ENCODE results near the gene PBX2. TPM values are rescaled to one million over a fixed set of nuclear protein-coding genes. Genes with fewer than 3 reads are reported as not detected.

The PBX2 gene
- total RNA-seq, 1 donor from 2014 or later, result 50.1 TPM

DNA sequence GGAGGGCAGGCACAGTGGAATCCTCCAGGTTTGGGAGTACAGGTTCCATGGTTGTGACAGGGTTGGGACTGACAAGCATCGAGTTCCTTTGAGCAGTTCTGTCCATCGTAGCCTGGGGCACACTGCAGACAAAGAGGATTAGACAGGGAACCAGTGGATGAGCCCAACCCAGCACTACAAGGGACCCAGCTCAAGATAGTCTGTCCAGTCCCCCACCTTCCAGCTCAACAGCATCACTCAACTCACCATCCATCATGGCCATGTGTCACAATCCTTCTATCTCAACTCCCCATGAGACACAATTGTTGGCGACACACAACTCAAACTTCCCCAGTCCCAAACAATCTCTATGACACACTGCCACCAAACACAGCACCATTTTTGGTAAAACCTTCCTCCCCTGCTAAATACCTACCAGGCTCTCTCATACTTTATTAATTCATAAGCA lies 14.3 kb upstream of the PBX2 start:
- H3K36me3 ChIP-seq (ENCODE audit: control insufficient read depth in 3 of 3, insufficient read depth in 3 of 3, low read length in 3 of 3), result no peaks in the 10 kb centered on the region

DNA sequence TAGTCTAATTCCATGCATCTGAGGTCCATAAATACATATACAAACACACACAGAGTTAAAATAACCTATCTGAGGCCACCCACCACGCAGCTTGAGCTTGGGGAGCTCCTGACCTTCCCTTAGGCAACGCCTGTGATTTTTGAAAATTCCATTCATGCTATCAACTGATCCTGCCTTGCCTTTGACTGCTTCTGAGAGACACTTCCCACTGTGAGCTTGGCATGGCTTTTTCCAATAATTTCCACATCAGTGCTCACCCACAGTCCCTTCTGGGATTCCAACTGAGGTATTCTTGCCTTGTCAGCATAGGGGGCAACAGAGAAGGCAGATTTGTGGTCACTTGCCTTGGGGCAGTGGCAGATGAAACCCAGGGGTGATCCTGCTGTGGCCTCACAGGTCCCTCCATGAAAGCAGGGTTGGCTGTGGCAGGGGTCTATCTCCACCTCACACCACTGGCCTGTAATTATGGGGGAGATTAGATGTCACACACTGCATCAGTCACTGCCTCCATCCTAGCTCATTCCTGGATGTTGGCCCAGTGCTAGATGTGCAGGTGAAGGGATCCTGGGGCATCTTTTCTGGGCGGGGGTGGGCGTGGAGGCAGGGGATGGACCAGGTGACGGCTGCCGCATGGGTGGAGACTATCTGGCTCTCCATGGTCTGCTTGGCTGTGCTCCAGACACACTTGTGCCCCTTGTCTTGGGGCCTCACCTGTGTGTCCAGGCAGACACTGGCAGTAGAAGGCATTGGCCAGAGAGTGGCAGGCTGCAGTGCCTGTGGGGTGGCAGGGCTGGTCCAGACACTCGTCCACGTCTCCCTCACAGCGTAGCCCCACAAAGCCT lies 13.6 kb upstream of the PBX2 start:
- Histone ChIP-seq H3K9ac (ENCODE audit: low read depth in 1 of 3, low read length in 3 of 3) (no peak overlapping the region), H3K4me3 (ENCODE audit: low read length in 3 of 3) (no peak overlapping the region), H3K27me3 (ENCODE audit: control insufficient read depth in 3 of 3, insufficient read depth in 3 of 3, low read length in 3 of 3) (peaks cover 9 to 32% (median 19%) of the 10 kb centered on the region in 3 donors), H3K36me3 (ENCODE audit: control insufficient read depth in 3 of 3, insufficient read depth in 3 of 3, low read length in 3 of 3) (no peaks in the 10 kb centered on the region), H3K9me3 (ENCODE audit: control insufficient read depth in 3 of 3, low read length in 3 of 3) (no peaks in the 10 kb centered on the region), H3K27ac (ENCODE audit: low read depth, low read length) (no peak overlapping the region), H3K4me1 (ENCODE audit: control insufficient read depth in 3 of 3, insufficient read depth in 3 of 3, low read length in 3 of 3) (no peaks in the 10 kb centered on the region)

More for the DNA sequence above, 14.3 kb upstream of the PBX2 start:
- no peaks in the 10 kb centered on the region for H3K4me1 ChIP-seq (ENCODE audit: control insufficient read depth in 3 of 3, insufficient read depth in 3 of 3, low read length in 3 of 3)
- peaks cover 9 to 32% (median 19%) of the 10 kb centered on the region in 3 donors for H3K27me3 ChIP-seq (ENCODE audit: control insufficient read depth in 3 of 3, insufficient read depth in 3 of 3, low read length in 3 of 3)
- H3K9me3 ChIP-seq (ENCODE audit: control insufficient read depth in 3 of 3, low read length in 3 of 3), result no peaks in the 10 kb centered on the region
- no peak overlapping the region for H3K4me3 ChIP-seq (ENCODE audit: low read length in 3 of 3)
- H3K27ac ChIP-seq (ENCODE audit: low read depth, low read length), result no peak overlapping the region
- no peak overlapping the region for H3K9ac ChIP-seq (ENCODE audit: low read depth in 1 of 3, low read length in 3 of 3)

DNA sequence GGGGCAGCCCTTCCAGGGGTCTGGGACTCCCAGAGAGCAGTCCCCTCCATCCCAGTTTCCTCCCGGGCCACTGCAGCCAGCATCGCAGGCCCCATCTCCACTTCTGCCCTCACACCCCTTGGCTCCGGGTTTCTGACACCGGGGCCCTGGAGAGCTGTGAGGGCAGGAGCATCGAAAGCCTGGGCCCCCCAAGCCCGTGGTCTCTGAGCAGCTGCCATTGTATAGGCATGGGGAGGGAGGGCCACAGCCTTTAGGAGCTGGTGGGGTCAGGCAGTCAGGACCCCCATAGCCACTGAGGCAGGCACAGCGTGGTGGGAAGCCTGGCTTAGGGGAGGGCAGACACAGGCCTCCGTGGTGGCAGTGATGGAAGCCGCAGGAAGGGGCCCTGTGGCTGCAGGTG lies 12.2 kb upstream of the PBX2 start:
- no peak overlapping the region for H3K9ac ChIP-seq (ENCODE audit: low read depth in 1 of 3, low read length in 3 of 3)
- H3K27ac ChIP-seq (ENCODE audit: low read depth, low read length), result no peak overlapping the region
- H3K4me3 ChIP-seq (ENCODE audit: low read length in 3 of 3), result no peak overlapping the region
- no peaks in the 10 kb centered on the region for H3K9me3 ChIP-seq (ENCODE audit: control insufficient read depth in 3 of 3, low read length in 3 of 3)
- H3K36me3 ChIP-seq (ENCODE audit: control insufficient read depth in 3 of 3, insufficient read depth in 3 of 3, low read length in 3 of 3), result no peaks in the 10 kb centered on the region
- peaks cover 3 to 5% (median 3%) of the 10 kb centered on the region in 3 donors for H3K4me1 ChIP-seq (ENCODE audit: control insufficient read depth in 3 of 3, insufficient read depth in 3 of 3, low read length in 3 of 3)
- H3K27me3 ChIP-seq (ENCODE audit: control insufficient read depth in 3 of 3, insufficient read depth in 3 of 3, low read length in 3 of 3), result peaks cover 9 to 32% (median 19%) of the 10 kb centered on the region in 3 donors

DNA sequence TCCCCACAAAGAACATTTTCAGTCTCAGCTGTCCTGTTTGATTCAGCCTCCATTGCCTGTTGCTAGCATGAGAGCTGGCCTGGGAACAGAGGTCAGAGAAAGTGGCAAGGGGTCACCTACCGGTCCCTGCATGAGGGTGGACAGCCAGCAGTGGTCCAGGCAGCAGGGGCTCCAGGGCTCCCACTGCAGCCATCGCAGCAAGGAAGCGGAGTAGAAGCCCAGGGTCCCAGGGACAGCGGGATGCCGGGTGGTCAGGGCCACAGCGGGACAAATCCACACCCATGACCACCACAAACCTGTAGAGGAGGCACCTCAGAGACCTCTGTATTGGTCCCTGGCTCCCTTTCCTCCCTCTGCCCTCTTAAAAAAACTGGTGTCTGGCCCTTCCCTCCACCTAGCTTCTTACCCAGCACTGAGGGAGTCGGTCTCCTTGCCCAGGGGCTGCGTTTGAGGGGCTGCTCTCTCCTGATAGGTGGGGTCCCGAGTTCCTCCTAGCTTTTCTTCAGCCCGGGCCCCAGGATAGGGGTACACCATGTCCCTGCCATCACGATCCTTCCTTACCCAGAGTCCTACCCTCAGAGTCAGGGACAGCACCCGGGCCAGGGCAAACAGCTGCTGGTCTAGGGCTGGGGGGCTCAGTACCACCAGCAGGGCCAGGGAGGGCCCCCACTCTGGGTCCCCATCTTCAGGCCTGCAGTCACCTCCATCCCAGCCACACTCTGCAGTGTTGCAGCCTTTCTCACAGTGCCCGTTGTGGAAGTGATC lies 10.9 kb upstream of the PBX2 start:
- Histone ChIP-seq H3K4me3 (ENCODE audit: low read length in 3 of 3) (no peak overlapping the region), H3K4me1 (ENCODE audit: control insufficient read depth in 3 of 3, insufficient read depth in 3 of 3, low read length in 3 of 3) (peaks cover 12 to 17% (median 13%) of the 10 kb centered on the region in 3 donors), H3K9me3 (ENCODE audit: control insufficient read depth in 3 of 3, low read length in 3 of 3) (no peaks in the 10 kb centered on the region), H3K27me3 (ENCODE audit: control insufficient read depth in 3 of 3, insufficient read depth in 3 of 3, low read length in 3 of 3) (peaks cover 9 to 32% (median 19%) of the 10 kb centered on the region in 3 donors), H3K9ac (ENCODE audit: low read depth in 1 of 3, low read length in 3 of 3) (no peak overlapping the region), H3K27ac (ENCODE audit: low read depth, low read length) (no peak overlapping the region), H3K36me3 (ENCODE audit: control insufficient read depth in 3 of 3, insufficient read depth in 3 of 3, low read length in 3 of 3) (no peaks in the 10 kb centered on the region)

GRCh38 chr6:32198866-32199265 lies 8.9 kb upstream of the PBX2 start:
- Histone ChIP-seq H3K27ac (ENCODE audit: low read depth, low read length) (no peak overlapping the region), H3K4me3 (ENCODE audit: low read length in 3 of 3) (no peak overlapping the region), H3K36me3 (ENCODE audit: control insufficient read depth in 3 of 3, insufficient read depth in 3 of 3, low read length in 3 of 3) (no peaks in the 10 kb centered on the region), H3K27me3 (ENCODE audit: control insufficient read depth in 3 of 3, insufficient read depth in 3 of 3, low read length in 3 of 3) (peaks cover 7 to 25% (median 14%) of the 10 kb centered on the region in 3 donors), H3K4me1 (ENCODE audit: control insufficient read depth in 3 of 3, insufficient read depth in 3 of 3, low read length in 3 of 3) (peaks cover 20 to 31% (median 21%) of the 10 kb centered on the region in 3 donors), H3K9me3 (ENCODE audit: control insufficient read depth in 3 of 3, low read length in 3 of 3) (no peaks in the 10 kb centered on the region), H3K9ac (ENCODE audit: low read depth in 1 of 3, low read length in 3 of 3) (no peak overlapping the region)

DNA sequence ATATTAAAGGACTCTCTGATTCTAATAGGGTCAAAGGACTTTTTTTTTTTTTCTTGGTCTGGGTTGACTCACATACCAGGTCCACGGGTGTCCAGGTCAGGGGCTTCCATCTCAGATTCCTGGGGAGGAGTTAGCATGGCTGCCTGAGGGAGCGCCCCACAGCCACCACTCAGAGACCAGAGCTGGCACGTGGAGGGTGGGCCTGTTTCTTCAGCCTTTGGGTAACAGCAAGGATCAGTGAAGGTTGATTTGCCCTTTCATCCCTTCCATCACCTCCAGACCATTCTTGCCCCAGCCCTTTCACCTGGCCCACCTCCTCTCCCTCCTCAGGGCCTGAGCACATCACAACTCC lies 8.3 kb upstream of the PBX2 start:
- Histone ChIP-seq H3K9me3 (ENCODE audit: control insufficient read depth in 3 of 3, low read length in 3 of 3) (no peaks in the 10 kb centered on the region), H3K9ac (ENCODE audit: low read depth in 1 of 3, low read length in 3 of 3) (no peak overlapping the region), H3K27ac (ENCODE audit: low read depth, low read length) (no peak overlapping the region), H3K36me3 (ENCODE audit: control insufficient read depth in 3 of 3, insufficient read depth in 3 of 3, low read length in 3 of 3) (no peaks in the 10 kb centered on the region), H3K27me3 (ENCODE audit: control insufficient read depth in 3 of 3, insufficient read depth in 3 of 3, low read length in 3 of 3) (peaks cover 7 to 20% (median 10%) of the 10 kb centered on the region in 3 donors), H3K4me3 (ENCODE audit: low read length in 3 of 3) (no peak overlapping the region), H3K4me1 (ENCODE audit: control insufficient read depth in 3 of 3, insufficient read depth in 3 of 3, low read length in 3 of 3) (peaks cover 20 to 31% (median 21%) of the 10 kb centered on the region in 3 donors)

GRCh38 chr6:32196682-32197616 lies 6.9 kb upstream of the PBX2 start:
- no peaks in the 10 kb centered on the region for H3K36me3 ChIP-seq (ENCODE audit: control insufficient read depth in 3 of 3, insufficient read depth in 3 of 3, low read length in 3 of 3)
- H3K27me3 ChIP-seq (ENCODE audit: control insufficient read depth in 3 of 3, insufficient read depth in 3 of 3, low read length in 3 of 3), result peaks cover 7 to 14% (median 8%) of the 10 kb centered on the region in 3 donors
- H3K9ac ChIP-seq (ENCODE audit: low read depth in 1 of 3, low read length in 3 of 3), result peak overlapping the region; percentile 99 to 100 (median 100)
- no peaks in the 10 kb centered on the region for H3K9me3 ChIP-seq (ENCODE audit: control insufficient read depth in 3 of 3, low read length in 3 of 3)
- H3K4me1 ChIP-seq (ENCODE audit: control insufficient read depth in 3 of 3, insufficient read depth in 3 of 3, low read length in 3 of 3), result peaks cover 24 to 34% (median 26%) of the 10 kb centered on the region in 3 donors
- H3K4me3 ChIP-seq (ENCODE audit: low read length in 3 of 3), result peak overlapping the region; percentile 95 to 100 (median 99)
- peak overlapping the region; percentile 98 for H3K27ac ChIP-seq (ENCODE audit: low read depth, low read length)

DNA sequence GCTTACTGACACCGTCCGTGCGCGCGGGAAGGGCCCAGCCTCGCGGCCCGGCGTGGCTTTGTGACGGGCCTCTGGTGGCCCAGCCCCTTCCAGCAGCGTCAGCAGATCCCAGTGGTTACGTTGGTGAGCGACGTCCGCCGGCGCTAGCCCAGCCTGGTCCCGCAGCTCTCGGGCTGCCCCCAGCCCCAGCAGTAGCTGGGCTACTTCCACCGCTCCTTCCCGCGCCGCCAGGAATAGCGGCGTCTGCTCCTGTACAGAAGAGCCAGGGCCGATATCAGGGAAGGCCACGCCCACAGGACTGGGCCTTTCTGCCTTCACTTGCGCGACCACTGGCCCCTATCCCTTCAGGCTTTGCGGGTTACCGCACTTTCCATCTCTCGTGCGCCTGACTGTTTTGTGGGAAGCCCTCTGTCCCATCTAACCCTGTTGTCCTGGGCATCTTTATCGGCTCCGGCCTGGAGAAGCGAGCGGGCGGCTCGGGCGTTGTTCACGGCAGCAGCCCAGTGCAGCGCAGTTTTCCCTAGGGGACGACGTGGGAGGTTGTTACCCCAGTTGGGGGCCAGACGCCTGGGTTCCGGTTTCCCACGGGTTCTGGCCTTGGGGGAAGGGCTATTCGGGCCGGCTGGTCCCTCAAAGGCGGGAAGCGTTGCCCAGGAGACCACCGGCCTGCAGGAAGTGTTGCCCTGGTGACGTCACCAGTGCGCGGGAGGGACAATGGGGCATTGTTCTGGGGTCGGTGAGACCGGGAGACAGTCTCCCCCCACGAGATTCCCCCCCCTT lies 6.1 kb upstream of the PBX2 start:
- Histone ChIP-seq H3K27me3 (ENCODE audit: control insufficient read depth in 3 of 3, insufficient read depth in 3 of 3, low read length in 3 of 3) (peaks cover 5 to 7% (median 6%) of the 10 kb centered on the region in 3 donors), H3K4me3 (ENCODE audit: low read length in 3 of 3) (peak overlapping the region; percentile 95 to 100 (median 99)), H3K9me3 (ENCODE audit: control insufficient read depth in 3 of 3, low read length in 3 of 3) (no peaks in the 10 kb centered on the region), H3K36me3 (ENCODE audit: control insufficient read depth in 3 of 3, insufficient read depth in 3 of 3, low read length in 3 of 3) (no peaks in the 10 kb centered on the region), H3K9ac (ENCODE audit: low read depth in 1 of 3, low read length in 3 of 3) (peak overlapping the region; percentile 99 to 100 (median 100)), H3K27ac (ENCODE audit: low read depth, low read length) (peak overlapping the region; percentile 98), H3K4me1 (ENCODE audit: control insufficient read depth in 3 of 3, insufficient read depth in 3 of 3, low read length in 3 of 3) (peaks cover 24 to 41% (median 27%) of the 10 kb centered on the region in 3 donors)

DNA sequence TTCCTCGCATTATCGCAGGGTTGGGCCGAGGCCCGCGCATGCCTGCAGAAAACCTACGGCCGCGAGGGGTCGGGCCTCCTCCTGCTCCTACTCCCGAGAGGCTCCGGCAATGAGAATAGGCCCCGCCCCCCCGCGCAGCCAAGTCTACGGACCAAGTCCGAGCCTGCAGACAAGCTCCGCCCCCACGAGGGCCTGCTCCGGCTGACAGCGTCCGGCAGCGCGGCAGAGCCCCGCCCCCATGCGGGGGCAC lies 5.6 kb upstream of the PBX2 start:
- peak overlapping the region; percentile 98 for H3K27ac ChIP-seq (ENCODE audit: low read depth, low read length)
- H3K4me3 ChIP-seq (ENCODE audit: low read length in 3 of 3), result peak overlapping the region in 2 of 3 donors; percentile 99 to 100

More for the DNA sequence above, 5.6 kb upstream of the PBX2 start:
- Histone ChIP-seq H3K4me1 (ENCODE audit: control insufficient read depth in 3 of 3, insufficient read depth in 3 of 3, low read length in 3 of 3) (peaks cover 29 to 46% (median 32%) of the 10 kb centered on the region in 3 donors), H3K36me3 (ENCODE audit: control insufficient read depth in 3 of 3, insufficient read depth in 3 of 3, low read length in 3 of 3) (no peaks in the 10 kb centered on the region), H3K9ac (ENCODE audit: low read depth in 1 of 3, low read length in 3 of 3) (peak overlapping the region in 2 of 3 donors; percentile 99 to 100), H3K9me3 (ENCODE audit: control insufficient read depth in 3 of 3, low read length in 3 of 3) (no peaks in the 10 kb centered on the region), H3K27me3 (ENCODE audit: control insufficient read depth in 3 of 3, insufficient read depth in 3 of 3, low read length in 3 of 3) (peaks cover 0 to 1% (median 1%) of the 10 kb centered on the region in 3 donors)

Measured in skeletal muscle tissue (tissue), 4 donors.